ENCODE measurements around the gene HHAT. TPM values are rescaled to one million over a fixed set of nuclear protein-coding genes. Genes with fewer than 3 reads are reported as not detected.

The HHAT gene
- total and polyA plus RNA-seq, 2 of the 4 experiments (the other 2 are of a cell fraction), result 1.7 to 2.5 TPM

DNA sequence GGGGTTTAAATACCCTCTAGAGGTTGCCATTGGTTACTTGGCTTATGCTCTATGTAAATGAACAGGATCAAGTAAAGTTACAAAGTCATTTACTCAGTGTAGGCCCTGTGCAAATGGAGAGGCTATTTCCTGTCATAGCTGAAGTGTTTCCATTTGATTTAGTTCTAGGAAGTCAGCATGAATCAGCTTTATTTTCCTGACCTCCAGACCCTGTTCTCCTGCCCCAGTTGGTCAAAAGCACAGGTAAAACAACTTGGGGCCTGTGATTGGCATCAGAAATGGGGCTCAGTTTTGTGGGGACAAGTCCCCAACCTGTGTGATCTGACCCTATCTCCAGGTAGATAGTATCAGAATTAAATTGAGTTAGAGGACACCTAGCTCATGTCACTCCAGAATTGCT is 239.9 kb downstream of the HHAT start:
- H2AK9ac ChIP-seq (replicated peaks; ENCODE audit: low read depth, low read length, poor library complexity), result no peak overlapping the region
- ChIA-PET POLR2A (ENCODE audit: unreplicated experiment) (no interaction called here), CTCF (interaction anchor here (1.2 kb wide), 1 partner anchor 195 kb away, joined by 3 read pairs; no protein-coding TSS in a partner anchor)
- no peak overlapping the region for H4K8ac ChIP-seq (ENCODE audit: low read depth in 2 of 2, low read length in 2 of 2)
- H2BK120ac ChIP-seq (ENCODE audit: low read depth, low read length), result no peak overlapping the region
- no peak overlapping the region for H3K18ac ChIP-seq (ENCODE audit: low read depth, low read length)
- H3K9me1 ChIP-seq (ENCODE audit: insufficient read depth, low read length), result no peaks in the 10 kb centered on the region
- no peak overlapping the region for H3K14ac ChIP-seq (replicated peaks; ENCODE audit: low read depth, low read length)
- H4K20me1 ChIP-seq (ENCODE audit: insufficient read depth, low read length), result no peaks in the 10 kb centered on the region
- no peak overlapping the region for H3K4ac ChIP-seq (ENCODE audit: low read depth, low read length)
- H2BK5ac ChIP-seq (ENCODE audit: low read depth, low read length, poor library complexity, severe bottlenecking), result no peak overlapping the region
- H4K91ac ChIP-seq (ENCODE audit: insufficient read depth, low read depth, low read length), result no peak overlapping the region
- H3K4me2 ChIP-seq (ENCODE audit: low read depth, low read length), result no peak overlapping the region
- no TSS peak for BruUV-seq (replicated peaks)
- dilution Hi-C loops (cut with HindIII; ENCODE audit: low sequenced_read_pairs, unreplicated experiment) (no loop called here), intact Hi-C loops (cut with micrococcal nuclease) (no loop called here), in situ Hi-C loops (cut with MboI; ENCODE audit: low sequenced_read_pairs) (no loop called here)
- H2BK20ac ChIP-seq (ENCODE audit: low read depth, low read length), result no peak overlapping the region
- no peak overlapping the region for H2AFZ ChIP-seq (replicated peaks; ENCODE audit: low read length, poor library complexity)
- no peaks in the 10 kb centered on the region for H3K9me3 ChIP-seq (ENCODE audit: control insufficient read depth, insufficient read depth, low read length)
- H2AK5ac ChIP-seq (ENCODE audit: low read depth, low read length), result no peak overlapping the region
- no peak overlapping the region for H3K23ac ChIP-seq (ENCODE audit: low read depth, low read length)
- no peaks in the 10 kb centered on the region; the same call in 1 of the 2 replicates for H3K27me3 ChIP-seq (ENCODE audit: control insufficient read depth, insufficient read depth, low read length)
- H2BK15ac ChIP-seq (ENCODE audit: low read depth, low read length), result no peak overlapping the region
- no peaks in the 10 kb centered on the region for H3K4me1 ChIP-seq (ENCODE audit: control insufficient read depth, insufficient read depth, low read length)
- no peak overlapping the region for H4K5ac ChIP-seq (ENCODE audit: low read depth, low read length)
- TF ChIP-seq CEBPB (IDR thresholded peaks at IDR 0.05; ENCODE audit: low read depth, low read length) (no peak), RFX5 (IDR thresholded peaks at IDR 0.05; ENCODE audit: low read depth, low read length) (no peak), RAD21 (IDR thresholded peaks at IDR 0.05; ENCODE audit: low read length) (no peak), NFE2L2 (IDR thresholded peaks at IDR 0.05; ENCODE audit: low read depth, low read length) (peak; percentile 3; the same call in 1 of the 2 replicates), POLR2A (IDR thresholded peaks at IDR 0.05; ENCODE audit: low read depth, low read length) (no peak), CHD1 (IDR thresholded peaks at IDR 0.05; ENCODE audit: low read depth, low read length) (no peak), MAFK (IDR thresholded peaks at IDR 0.05; ENCODE audit: low read depth, low read length) (no peak)
- TF ChIP-seq, protein P1, sequence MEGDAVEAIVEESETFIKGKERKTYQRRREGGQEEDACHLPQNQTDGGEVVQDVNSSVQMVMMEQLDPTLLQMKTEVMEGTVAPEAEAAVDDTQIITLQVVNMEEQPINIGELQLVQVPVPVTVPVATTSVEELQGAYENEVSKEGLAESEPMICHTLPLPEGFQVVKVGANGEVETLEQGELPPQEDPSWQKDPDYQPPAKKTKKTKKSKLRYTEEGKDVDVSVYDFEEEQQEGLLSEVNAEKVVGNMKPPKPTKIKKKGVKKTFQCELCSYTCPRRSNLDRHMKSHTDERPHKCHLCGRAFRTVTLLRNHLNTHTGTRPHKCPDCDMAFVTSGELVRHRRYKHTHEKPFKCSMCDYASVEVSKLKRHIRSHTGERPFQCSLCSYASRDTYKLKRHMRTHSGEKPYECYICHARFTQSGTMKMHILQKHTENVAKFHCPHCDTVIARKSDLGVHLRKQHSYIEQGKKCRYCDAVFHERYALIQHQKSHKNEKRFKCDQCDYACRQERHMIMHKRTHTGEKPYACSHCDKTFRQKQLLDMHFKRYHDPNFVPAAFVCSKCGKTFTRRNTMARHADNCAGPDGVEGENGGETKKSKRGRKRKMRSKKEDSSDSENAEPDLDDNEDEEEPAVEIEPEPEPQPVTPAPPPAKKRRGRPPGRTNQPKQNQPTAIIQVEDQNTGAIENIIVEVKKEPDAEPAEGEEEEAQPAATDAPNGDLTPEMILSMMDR (conservative IDR thresholded peaks at IDR 0.05; ENCODE audit: low read depth, low read length), result no peak
- H3K36me3 ChIP-seq (ENCODE audit: control insufficient read depth, insufficient read depth, low read length), result no peaks in the 10 kb centered on the region
- H3K27ac ChIP-seq (ENCODE audit: insufficient read depth, low read length), result no peak overlapping the region
- DNase-seq, result no peak
- no peak for ATAC-seq (ENCODE audit: low read depth)
- H3K79me1 ChIP-seq (ENCODE audit: low read depth in 1 of 2, low read length in 2 of 2), result no peaks in the 10 kb centered on the region
- no peak overlapping the region for H3K4me3 ChIP-seq (ENCODE audit: insufficient read depth, low read depth, low read length)
- H3K56ac ChIP-seq (ENCODE audit: extremely low read depth, insufficient read depth, low read length), result no peak overlapping the region
- H3K9ac ChIP-seq (ENCODE audit: low read depth, low read length), result no peak overlapping the region
